ENCODE data around the gene BLNK.

The BLNK gene

DNA sequence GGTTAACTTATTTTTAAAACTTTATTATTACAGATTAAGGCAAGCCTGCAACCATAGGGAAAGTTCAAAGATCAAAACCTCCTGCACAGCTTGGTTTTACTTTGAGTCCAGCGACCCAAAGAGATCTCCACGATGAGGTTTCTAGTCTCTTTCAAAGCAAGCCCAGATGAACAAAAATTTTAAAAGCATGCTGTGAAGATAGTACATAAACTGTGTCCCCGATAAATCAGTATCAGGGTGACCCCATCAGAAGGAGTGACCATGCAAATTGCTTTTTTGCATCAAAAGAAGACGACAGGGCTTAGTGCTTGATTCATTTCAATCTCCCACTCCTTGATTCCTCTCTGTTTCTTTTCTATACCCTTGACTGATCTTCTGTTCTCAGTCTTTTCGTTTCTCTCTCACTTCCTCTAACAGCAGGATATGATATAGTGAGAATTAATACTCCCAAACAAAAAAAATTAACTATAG lies 16.8 kb upstream of the BLNK start:
- no peak for DNase-seq (ENCODE audit: low read depth in 2 of 2)

DNA sequence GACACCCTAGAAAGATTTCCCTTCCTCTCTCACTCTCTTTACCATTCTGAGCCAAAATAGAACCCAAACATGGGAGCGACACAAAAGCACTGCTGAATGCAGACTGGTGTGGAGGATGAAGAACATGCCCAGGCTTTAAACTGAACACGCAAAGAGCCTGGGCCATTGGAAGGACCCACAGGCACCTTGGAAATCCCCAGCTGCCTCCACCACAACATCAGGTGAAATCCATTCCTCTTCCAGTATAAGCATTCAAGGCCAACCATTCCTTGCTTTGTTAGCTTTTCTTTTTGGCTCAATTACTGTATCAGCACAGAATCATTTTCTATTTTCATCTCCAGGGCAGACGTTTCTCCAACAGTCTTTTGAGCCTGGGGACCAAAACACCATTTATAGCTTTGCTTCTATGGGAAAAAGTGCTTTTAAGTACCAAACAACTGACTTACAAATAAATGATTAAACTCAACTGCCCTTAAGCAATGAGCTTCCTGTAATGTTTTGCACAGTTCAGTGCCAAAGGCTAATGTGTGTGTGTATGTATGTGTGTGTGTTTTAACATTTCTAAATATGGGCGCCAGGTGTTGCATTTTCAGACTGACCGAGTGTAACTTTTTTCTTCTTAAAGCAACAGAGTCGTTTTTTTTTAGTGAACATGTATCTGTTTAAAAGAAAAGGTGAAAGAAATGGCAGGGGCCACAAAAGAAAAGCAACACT lies 16.2 kb upstream of the BLNK start:
- no peak for DNase-seq (ENCODE audit: low read depth in 2 of 2)

DNA sequence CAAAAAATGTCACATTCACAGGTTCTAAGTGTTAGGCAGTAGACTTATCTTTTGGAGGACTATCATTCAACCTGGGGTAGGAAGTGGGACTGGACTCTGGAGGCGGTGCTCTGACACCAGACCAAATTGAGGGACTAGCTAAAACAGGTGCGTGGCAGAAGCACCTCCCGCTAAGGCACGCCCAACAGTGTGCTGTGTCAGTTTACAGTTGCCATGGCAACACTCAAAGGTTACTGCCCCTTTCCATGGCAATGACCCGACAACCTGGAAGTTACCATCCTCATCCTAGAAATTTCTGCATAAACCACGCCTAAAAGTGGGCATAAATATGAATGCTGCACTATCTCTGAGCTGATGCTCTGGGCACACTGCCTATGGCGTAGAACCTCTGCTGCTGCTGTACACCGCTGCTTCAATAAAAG lies 14.0 kb upstream of the BLNK start:
- DNase-seq (ENCODE audit: low read depth in 2 of 2): no peak

DNA sequence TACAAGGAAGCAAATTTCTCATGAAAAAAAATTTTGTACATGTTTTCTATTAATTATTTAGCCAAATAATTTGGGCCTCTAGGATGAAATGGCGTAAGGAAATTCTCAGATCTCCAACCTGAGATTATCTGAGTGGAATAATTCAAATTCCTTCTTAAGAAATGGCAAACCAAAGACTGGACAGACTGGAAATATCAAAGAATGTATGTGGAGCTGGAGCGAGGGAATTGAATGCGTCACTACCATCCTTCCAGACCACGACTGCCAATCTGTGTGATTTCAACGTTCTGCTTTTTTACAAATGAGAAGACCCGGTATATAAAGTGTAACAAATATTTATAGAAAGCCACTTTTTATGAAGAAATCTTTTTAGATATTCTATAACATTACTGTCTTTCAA lies 12.4 kb upstream of the BLNK start:
- no peak for DNase-seq (ENCODE audit: low read depth in 2 of 2)

DNA sequence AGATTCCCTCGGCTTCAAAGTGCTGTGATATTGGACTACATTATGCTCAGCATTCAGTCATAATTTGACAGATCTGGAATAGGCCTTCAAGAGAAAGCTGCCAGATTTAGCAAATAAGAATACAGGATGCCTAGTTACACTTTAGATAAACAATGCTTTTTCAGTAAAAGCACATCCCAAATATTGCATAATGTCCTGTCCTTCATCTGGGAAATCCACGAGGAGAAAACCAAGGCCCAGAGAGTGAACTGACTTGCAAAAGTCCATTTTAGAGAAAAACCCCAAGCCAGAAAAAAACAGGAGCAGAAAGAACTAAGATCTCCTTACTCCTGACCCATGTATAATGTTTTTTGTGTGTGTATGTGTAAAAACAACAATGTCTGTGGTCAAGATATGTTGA lies 12.0 kb upstream of the BLNK start:
- no peak for DNase-seq (ENCODE audit: low read depth in 2 of 2)

DNA sequence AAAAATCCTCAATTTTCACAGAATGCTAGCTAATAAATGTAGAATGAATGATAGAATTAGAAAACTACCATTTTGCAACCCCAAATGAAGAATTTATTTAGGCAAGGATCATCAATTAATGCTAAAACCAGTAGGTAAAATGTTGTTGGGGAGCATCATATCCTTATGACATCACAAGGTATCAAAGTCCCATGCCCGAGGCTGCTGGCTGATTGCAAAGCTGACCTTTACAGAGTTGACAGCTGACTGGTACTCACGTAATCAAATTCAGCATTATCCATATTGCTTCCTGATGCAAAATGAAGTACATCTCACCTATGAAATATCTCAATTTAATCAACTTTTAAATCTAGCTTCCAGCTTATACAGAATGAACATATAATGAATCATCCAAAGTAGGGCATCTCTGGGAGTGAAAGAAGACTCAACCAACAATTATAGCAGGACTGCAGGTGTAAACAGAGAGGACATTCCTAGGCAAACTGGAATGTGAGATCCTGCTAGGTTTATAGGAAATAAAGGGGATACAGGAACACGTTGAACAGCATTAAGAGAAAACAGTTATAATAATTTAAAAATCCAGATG lies 10.2 kb upstream of the BLNK start:
- no peak for DNase-seq (ENCODE audit: low read depth in 2 of 2)

- no peak for DNase-seq (ENCODE audit: low read depth in 2 of 2)
These were observed 9.5 kb upstream of the BLNK start for GRCh38 chr10:96280859-96281258.

- DNase-seq (ENCODE audit: low read depth in 2 of 2): no peak
These were observed 7.8 kb upstream of the BLNK start for GRCh38 chr10:96279191-96279641.

DNA sequence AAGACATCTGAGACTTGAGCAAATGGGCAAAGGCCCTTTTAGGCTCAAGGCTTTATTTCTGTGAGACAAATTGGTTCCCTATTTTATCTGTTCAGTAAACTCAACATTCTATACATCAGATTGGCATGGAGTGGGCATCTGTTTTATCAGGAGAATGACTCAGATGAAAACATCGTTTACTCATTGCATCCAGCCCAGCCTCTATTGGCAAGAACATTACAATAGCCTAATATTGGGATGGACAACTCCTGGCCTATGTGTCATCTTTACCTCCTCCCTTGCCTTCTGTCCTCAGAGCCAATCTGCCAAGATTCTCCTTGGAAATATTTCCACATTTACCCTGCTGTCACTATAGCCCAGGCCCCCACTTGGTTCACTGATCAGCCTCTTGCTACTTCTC lies 5.5 kb upstream of the BLNK start:
- no peak for DNase-seq (ENCODE audit: low read depth in 2 of 2)

DNA sequence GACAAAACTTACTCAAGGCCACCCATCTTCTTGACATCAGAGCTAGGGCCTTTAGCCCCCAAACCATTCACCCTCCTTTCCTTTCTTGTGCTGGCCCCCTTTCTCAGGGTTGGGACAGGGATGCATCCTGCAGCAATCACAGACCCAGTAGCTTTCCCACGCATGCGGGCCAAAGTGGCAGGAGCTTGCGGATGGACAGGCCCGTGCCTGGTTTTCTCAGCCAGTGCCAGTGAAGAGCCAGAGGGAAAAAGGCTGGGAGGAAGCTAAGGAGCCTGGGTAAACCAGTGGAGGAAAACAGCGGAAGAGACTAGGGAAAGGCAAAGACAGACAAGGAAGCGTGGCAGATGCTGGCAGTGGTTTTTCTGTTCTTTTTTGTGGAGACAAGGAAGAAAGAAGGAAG lies 5.1 kb upstream of the BLNK start:
- DNase-seq (ENCODE audit: low read depth in 2 of 2): no peak

GRCh38 chr10:96275685-96276418 lies 4.5 kb upstream of the BLNK start:
- DNase-seq (ENCODE audit: low read depth in 2 of 2): no peak

DNA sequence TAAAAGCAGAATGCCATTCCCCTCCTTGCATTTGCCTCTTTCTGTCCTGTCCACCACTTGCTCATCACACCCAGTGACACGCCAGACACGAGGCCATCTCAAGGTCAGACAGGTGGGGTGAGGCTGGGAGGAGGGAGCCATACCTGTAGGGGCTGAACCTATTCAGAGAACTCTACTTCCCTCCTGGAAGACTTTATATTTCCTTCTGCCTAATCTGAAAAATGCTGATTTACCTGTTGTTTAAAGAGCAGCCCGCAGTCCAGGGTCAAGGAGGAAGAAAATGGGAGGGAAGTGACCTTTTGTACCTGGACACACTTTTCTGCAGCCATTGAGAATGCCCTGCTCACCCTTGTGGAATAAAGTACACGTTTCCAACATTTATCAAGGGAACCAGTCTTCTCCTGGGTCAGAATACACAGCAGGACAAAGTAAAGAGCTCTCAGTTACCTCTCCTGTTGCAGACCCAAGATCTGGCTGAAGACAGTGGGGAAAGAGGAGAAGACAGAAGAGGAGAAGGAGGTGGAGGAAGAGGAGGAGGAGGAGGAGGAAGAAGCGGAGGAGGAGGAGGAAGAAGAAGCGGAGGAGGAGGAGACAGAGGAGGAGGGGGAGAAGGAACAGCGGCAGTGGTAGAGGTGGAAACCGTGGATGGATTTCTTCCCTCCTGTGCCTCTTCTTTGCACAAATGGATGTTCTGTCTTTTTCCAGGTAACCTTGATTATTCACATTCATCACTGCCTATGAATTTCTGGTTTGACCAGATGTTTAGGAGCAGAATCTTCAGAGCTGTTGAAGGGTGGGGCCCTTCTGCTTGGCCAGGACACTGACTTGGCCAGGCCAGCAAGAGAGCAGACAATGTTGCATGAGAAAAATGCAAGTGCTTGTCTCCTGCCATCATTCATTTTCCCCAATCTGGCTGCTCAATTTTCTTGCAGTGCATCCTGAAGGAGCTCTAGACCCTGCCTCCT lies 1.2 kb upstream of the BLNK start:
- no peak for DNase-seq (ENCODE audit: low read depth in 2 of 2)

GRCh38 chr10:96270571-96270970 lies 798 bp downstream of the BLNK start:
- no peak for DNase-seq (ENCODE audit: low read depth in 2 of 2)

GRCh38 chr10:96269438-96270300 lies 1.7 kb downstream of the BLNK start:
- DNase-seq (ENCODE audit: low read depth in 2 of 2): no peak

- DNase-seq (ENCODE audit: low read depth in 2 of 2): no peak
These were observed 2.9 kb downstream of the BLNK start for GRCh38 chr10:96268341-96268909.

DNA sequence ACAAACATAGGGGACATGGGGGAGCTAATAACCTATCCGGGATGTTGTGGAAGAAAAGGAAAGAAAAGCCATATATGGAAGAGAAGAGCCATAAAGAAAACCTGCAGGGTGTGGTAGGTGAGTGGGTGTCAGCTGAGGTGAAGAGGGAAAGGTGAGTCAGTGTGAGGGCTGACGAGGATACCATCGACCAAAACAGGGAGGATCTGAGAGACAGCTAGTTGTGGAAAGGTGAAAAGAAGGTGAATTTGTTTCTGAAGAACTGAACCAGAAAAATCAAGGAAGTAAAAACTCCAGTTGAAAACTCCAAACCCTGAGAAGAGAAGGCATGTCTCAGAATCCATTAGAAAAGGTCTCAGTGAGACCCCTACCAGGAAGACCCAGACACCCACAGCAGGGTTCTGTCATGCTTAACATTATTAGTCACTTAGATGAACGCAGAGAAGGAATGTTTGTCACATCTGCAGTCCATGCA lies 4.1 kb downstream of the BLNK start:
- no peak for DNase-seq (ENCODE audit: low read depth in 2 of 2)

GRCh38 chr10:96266118-96266770 lies 5.1 kb downstream of the BLNK start:
- no peak for DNase-seq (ENCODE audit: low read depth in 2 of 2)

- no peak for DNase-seq (ENCODE audit: low read depth in 2 of 2)
These were observed 6.4 kb downstream of the BLNK start for GRCh38 chr10:96264938-96265337.

DNA sequence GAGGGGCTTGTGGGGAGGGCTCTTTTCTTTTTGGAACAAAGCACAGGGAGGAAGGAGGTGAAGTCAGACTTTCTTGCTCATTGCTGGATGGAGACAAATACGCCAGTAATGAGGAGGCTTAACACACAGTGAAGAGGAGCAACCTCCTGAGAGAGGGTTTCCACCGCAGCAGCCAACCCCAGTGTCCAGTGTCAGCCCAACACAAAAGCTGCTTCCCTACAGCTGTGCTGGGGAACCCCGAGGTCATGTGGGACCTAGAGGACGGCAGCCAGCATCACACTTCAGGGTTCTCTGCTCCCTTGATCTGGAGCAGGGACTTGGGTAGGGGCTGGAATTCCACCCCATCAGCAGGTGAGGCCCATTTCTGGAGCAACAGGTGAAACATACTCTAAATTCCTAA lies 7.7 kb downstream of the BLNK start:
- no peak for DNase-seq (ENCODE audit: low read depth in 2 of 2)

DNA sequence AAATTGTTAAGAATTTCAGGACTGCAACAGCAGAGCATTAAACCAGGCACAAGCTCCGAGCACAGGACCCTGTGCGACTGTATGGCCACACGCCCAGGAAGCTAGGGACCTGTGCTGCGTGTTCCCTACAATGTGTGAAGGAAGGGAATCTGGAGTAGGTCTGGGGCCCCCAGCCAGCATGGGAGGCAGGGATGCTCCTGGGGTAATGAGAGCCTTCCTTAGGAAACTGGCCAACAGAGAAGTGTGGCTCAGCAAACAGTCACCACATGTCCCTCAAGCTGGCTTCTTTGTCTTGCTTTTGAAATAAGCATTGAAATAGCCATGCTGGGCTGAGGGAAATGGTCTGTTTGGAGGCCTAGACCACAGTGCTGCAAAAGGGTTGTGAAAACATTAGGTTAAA lies 8.2 kb downstream of the BLNK start:
- DNase-seq (ENCODE audit: low read depth in 2 of 2): no peak

All from stimulated activated CD8-positive, alpha-beta memory T cell treated with anti-CD3 and anti-CD28 coated beads, Interleukin-15, amount 100 ng/mL, for 48 hours (primary cell).